Inflammatory macrophage treated with lipopolysaccharide for 4 hours (primary cell): ENCODE measurements around the gene MZT2B.
"Not testable (repeated sequence)": the region's sequence is repeated elsewhere in the genome, so short reads cannot be mapped to it uniquely, and the experiment has no call there.

Experiments used
- DNase-seq: peaks from one replicate; pipeline ENCODE4 v3.0.0-alpha.2; 2020

Gene MZT2B

GRCh38 chr2:130220505-130220904 lies 38.4 kb downstream of the MZT2B start:
- not testable (repeated sequence) for DNase-seq

DNA sequence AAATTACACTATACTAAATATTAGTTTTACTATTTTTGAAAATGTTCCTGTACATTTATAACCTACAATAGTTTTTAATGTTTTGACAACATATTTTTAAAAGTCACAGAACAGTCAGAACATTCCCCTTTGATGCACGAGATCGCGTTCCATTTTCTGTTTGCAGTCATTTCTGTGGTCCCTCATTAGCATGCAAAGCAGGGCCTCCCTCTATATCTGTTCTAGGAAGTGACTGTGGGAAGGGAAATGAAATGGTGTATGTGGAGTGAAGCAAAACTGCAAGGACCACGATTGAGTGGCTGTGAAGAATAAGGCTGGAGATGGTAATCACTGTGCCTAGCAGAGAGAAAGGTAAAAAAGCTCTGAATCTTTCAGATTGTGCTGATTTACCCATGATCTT lies 40.5 kb downstream of the MZT2B start:
- DNase-seq: not testable (repeated sequence)

- DNase-seq: not testable (repeated sequence)
Observed at GRCh38 chr2:130228005-130228404, 45.9 kb downstream of the MZT2B start.

- not testable (repeated sequence) for DNase-seq
Observed at GRCh38 chr2:130228467-130229160, 46.6 kb downstream of the MZT2B start.

- peak; percentile 3 for DNase-seq
Observed at GRCh38 chr2:130229161-130229510, 47.1 kb downstream of the MZT2B start.

DNA sequence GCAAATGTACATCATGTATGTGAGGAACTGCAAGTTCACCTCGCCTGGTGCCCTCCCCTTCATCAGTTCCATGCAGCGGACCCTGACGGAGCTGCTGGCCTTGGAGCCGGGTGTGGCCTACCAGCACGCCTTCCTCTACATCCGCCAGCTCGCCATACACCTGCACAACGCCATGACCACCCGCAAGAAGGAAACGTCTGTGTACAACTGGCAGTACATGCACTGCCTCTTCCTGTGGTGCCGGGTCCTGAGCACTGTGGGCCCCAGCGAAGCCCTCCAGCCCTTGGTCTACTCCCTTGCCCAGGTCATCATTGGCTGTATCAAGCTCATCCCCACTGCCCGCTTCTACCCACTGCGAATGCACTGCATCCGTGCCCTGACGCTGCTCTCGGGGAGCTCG lies 48.3 kb downstream of the MZT2B start:
- not testable (repeated sequence) for DNase-seq

DNA sequence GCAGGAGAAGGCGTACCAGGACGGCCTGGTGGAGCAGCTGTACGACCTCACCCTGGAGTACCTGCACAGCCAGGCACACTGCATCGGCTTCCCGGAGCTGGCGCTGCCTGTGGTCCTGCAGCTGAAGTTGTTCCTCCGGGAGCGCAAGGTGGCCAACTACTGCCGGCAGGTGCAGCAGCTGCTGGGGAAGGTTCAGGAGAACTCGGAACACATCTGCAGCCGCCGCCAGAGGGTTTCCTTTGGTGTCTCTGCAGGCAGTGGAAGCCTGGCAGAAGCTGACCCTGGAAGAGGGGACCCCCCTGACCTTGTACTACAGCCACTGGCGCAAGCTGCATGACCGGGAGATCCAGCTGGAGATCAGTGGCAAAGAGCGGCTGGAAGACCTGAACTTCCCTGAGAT lies 48.8 kb downstream of the MZT2B start:
- not testable (repeated sequence) for DNase-seq

DNA sequence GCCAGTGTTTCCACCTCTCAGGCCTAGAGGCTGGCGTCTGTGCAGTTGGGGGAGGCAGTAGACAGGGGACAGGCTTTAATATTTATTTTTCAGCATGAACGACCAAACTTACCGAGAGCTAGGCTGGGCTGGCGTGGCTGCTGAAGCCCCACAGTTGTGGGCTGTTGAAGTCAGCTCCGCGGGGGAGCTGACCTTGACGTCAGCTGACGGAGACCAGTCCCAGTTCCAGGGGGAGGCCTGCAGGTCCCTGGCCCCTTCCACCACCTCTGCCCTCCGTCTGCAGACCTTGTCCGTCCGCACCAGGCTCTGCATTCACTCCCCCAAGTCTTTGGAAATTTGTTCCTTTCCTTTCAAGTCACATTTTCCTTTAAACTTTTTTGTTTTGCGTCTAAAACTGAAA lies 49.6 kb downstream of the MZT2B start:
- no peak for DNase-seq

DNA sequence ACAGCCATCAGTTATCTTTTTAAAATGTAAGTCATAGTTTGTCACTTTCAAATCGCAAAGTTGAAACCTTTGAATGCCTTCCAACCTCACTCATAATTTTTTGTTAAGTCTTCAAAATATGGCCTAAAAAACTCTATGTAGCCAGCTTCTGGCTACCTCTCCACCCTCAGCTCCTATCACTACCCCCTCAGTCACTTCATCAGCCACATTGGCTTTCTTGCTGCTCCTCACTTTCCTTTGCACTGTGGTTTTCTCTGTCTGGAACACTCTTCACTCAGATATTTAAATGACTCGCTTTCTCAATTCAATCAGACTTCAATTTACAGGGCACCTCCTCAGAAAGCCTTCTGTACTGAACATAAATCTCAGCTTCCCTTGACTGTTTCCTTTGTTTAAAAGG lies 51.0 kb downstream of the MZT2B start:
- not testable (repeated sequence) for DNase-seq

GRCh38 chr2:130239581-130239980 lies 57.5 kb downstream of the MZT2B start:
- DNase-seq: not testable (repeated sequence)
